HL-60/S4 treated with phorbol 12-myristate 13-acetate at 8.2 ng/mL for 4 days and 3 days (cell line): ENCODE measurements around the gene RAI14.

ENCODE experiments used
- in situ Hi-C: fragments of 300-500 bp; cut with MboI; formaldehyde crosslinking; loops from 2 replicates; pipeline ENCODE4 v1.15.0; 2022; ENCODE audit warnings: low sequenced_read_pairs

Gene RAI14

GRCh38 chr5:34639852-34640626, 16.1 kb upstream of the RAI14 start:
- in situ Hi-C loops: no loop called here

- in situ Hi-C loops: no loop called here
These were observed 7.9 kb upstream of the RAI14 start for GRCh38 chr5:34648039-34648839.

- in situ Hi-C loops: no loop called here
These were observed 7.3 kb upstream of the RAI14 start for GRCh38 chr5:34648840-34649158.

GRCh38 chr5:34651791-34652190, 4.3 kb upstream of the RAI14 start:
- in situ Hi-C loops: no loop called here

GRCh38 chr5:34652466-34652865, 3.7 kb upstream of the RAI14 start:
- in situ Hi-C loops: no loop called here

- in situ Hi-C loops: no loop called here
These were observed 3.2 kb upstream of the RAI14 start for GRCh38 chr5:34652914-34653313.

GRCh38 chr5:34653708-34654107, 2.4 kb upstream of the RAI14 start:
- in situ Hi-C loops: no loop called here

GRCh38 chr5:34655354-34655991, 655 bp upstream of the RAI14 start:
- in situ Hi-C loops: no loop called here

- in situ Hi-C loops: no loop called here
These were observed 659 bp downstream of the RAI14 start for GRCh38 chr5:34656700-34657273.

GRCh38 chr5:34657274-34657921, 1.3 kb downstream of the RAI14 start:
- in situ Hi-C loops: no loop called here

- in situ Hi-C loops: no loop called here
These were observed 1.9 kb downstream of the RAI14 start for GRCh38 chr5:34657988-34658387.

GRCh38 chr5:34659168-34659567, 3.0 kb downstream of the RAI14 start:
- in situ Hi-C loops: no loop called here

GRCh38 chr5:34660444-34660843, 4.3 kb downstream of the RAI14 start:
- in situ Hi-C loops: no loop called here

- in situ Hi-C loops: no loop called here
These were observed 7.8 kb downstream of the RAI14 start for GRCh38 chr5:34663771-34664496.

- in situ Hi-C loops: no loop called here
These were observed 10.4 kb downstream of the RAI14 start for GRCh38 chr5:34666392-34667080.

GRCh38 chr5:34667705-34668104, 11.6 kb downstream of the RAI14 start:
- in situ Hi-C loops: no loop called here

- in situ Hi-C loops: no loop called here
These were observed 13.9 kb downstream of the RAI14 start for GRCh38 chr5:34669931-34670516.

- in situ Hi-C loops: no loop called here
These were observed 16.1 kb downstream of the RAI14 start for GRCh38 chr5:34672196-34672595.

GRCh38 chr5:34673463-34674125, 17.5 kb downstream of the RAI14 start:
- in situ Hi-C loops: no loop called here
